Gastrocnemius medialis (tissue), 4 donors: ENCODE results near the gene NUCB2.
"Not testable (repeated sequence)": the region's sequence is repeated elsewhere in the genome, so short reads cannot be mapped to it uniquely, and the experiment has no call there.

Source experiments
- CTCF ChIP-seq, 5 experiments: fragments of 450-650 bp in 3 of 5; fragments of 200-600 bp in 2 of 5; sonication (generic) in 2 of 5; IDR thresholded peaks in 4 of 5; conservative IDR thresholded peaks in 1 of 5; 1 replicate in 4 of 5; 2 replicates in 1 of 5; pipeline ENCODE4 v1.5.1; 2016 to 2019; ENCODE audit warnings: antibody characterized with exemption in 5 of 5, mild to moderate bottlenecking in 3 of 5, moderate library complexity in 3 of 5
- POLR2A ChIP-seq, 2 donors: fragments of 450-650 bp; IDR thresholded peaks; one replicate each; pipeline ENCODE4 v1.6.1; 2017; ENCODE audit warnings: antibody characterized with exemption in 2 of 2, mild to moderate bottlenecking in 2 of 2, moderate library complexity in 2 of 2

DNA sequence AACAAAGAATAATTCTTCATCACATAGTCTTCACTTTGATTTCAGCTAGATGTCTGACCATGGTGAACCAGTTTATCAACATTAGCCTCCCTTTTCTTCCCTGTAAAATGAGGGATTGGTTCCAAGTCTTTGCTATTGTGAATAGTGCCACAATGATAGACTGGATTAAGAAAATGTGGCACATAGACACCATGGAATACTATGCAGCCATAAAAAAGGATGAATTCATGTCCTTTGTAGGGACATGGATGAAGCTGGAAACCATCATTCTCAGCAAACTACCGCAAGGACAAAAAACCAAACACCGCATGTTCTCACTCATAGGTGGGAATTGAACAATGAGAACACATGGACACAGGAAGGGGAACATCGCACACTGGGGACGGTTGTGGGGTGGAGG, 33.6 kb upstream of the NUCB2 start:
- not testable (repeated sequence) for TF ChIP-seq POLR2A (IDR thresholded peaks at IDR 0.05); CTCF (IDR thresholded peaks at IDR 0.05 in 4 of 5, conservative IDR thresholded peaks at IDR 0.05 in 1 of 5)
